ENCODE data around the gene CPNE7. TPM values are rescaled to one million over a fixed set of nuclear protein-coding genes. Genes with fewer than 3 reads are reported as not detected.

Gene CPNE7
- total and polyA plus RNA-seq, 4 donors: 0.30 to 0.56 (median 0.47) TPM; not detected in 1

- 88% methylated on average over 18 of the region's 18 CpGs for WGBS
- TF ChIP-seq HNF4A (conservative IDR thresholded peaks at IDR 0.05) (no peak), FOXA1 (IDR thresholded peaks at IDR 0.05) (no peak), SP1 (IDR thresholded peaks at IDR 0.05) (no peak), ZBTB33 (IDR thresholded peaks at IDR 0.05) (no peak), HNF4G (IDR thresholded peaks at IDR 0.05) (no peak), RAD21 (IDR thresholded peaks at IDR 0.05) (no peak), JUND (IDR thresholded peaks at IDR 0.05) (no peak), CTCF (IDR thresholded peaks at IDR 0.05; ENCODE audit: low read depth, low read length, missing input control) (no peak), TAF1 (conservative IDR thresholded peaks at IDR 0.05) (no peak), REST (IDR thresholded peaks at IDR 0.05) (no peak)
- no peak overlapping the region for H3K9ac ChIP-seq (ENCODE audit: low read depth in 1 of 2, low read length in 2 of 2)
- no peaks in the 10 kb centered on the region for H3K9me3 ChIP-seq (ENCODE audit: control insufficient read depth in 4 of 4, low read length in 3 of 4)
- no peaks in the 10 kb centered on the region for H3K4me1 ChIP-seq (ENCODE audit: control insufficient read depth in 4 of 4, insufficient read depth in 4 of 4, low read length in 3 of 4)
- no peak overlapping the region for H3K4me3 ChIP-seq (ENCODE audit: low read depth in 1 of 3, low read length in 3 of 3)
- DNase-seq (ENCODE audit: low spot score): no peak
- no peaks in the 10 kb centered on the region for H3K27me3 ChIP-seq (ENCODE audit: control insufficient read depth in 4 of 4, insufficient read depth in 4 of 4, low read length in 3 of 4)
- no peaks in the 10 kb centered on the region for H3K36me3 ChIP-seq (ENCODE audit: control insufficient read depth in 4 of 4, insufficient read depth in 3 of 4, low read depth in 1 of 4, low read length in 3 of 4)
- H3K27ac ChIP-seq (ENCODE audit: low read depth in 1 of 2, low read length in 2 of 2): no peak overlapping the region
Measured at GRCh38 chr16:89621136-89621697, 45.7 kb downstream of the CPNE7 start.

- Histone ChIP-seq H3K27ac (ENCODE audit: low read depth in 1 of 2, low read length in 2 of 2) (no peak overlapping the region), H3K9ac (ENCODE audit: low read depth in 1 of 2, low read length in 2 of 2) (no peak overlapping the region), H3K27me3 (ENCODE audit: control insufficient read depth in 4 of 4, insufficient read depth in 4 of 4, low read length in 3 of 4) (no peaks in the 10 kb centered on the region), H3K4me1 (ENCODE audit: control insufficient read depth in 4 of 4, insufficient read depth in 4 of 4, low read length in 3 of 4) (no peaks in the 10 kb centered on the region), H3K36me3 (ENCODE audit: control insufficient read depth in 4 of 4, insufficient read depth in 3 of 4, low read depth in 1 of 4, low read length in 3 of 4) (no peaks in the 10 kb centered on the region), H3K4me3 (ENCODE audit: low read depth in 1 of 3, low read length in 3 of 3) (no peak overlapping the region), H3K9me3 (ENCODE audit: control insufficient read depth in 4 of 4, low read length in 3 of 4) (no peaks in the 10 kb centered on the region)
- WGBS: 68% methylated on average over 32 of the region's 32 CpGs
- TF ChIP-seq RXRA (IDR thresholded peaks at IDR 0.05): no peak
- no peak for TF ChIP-seq RAD21 (IDR thresholded peaks at IDR 0.05)
- no peak for DNase-seq (ENCODE audit: low spot score)
Measured at GRCh38 chr16:89621698-89622409, 46.3 kb downstream of the CPNE7 start.
